GM12865 (cell line): ENCODE results near the gene NKX1-1.
"Not testable (repeated sequence)": the region's sequence is repeated elsewhere in the genome, so short reads cannot be mapped to it uniquely, and the experiment has no call there.

Experiments used
- DNase-seq: peaks from one replicate; pipeline ENCODE4 v3.0.0; 2010; ENCODE audit warnings: low read depth
- H3K4me3 ChIP-seq: 2 replicates; pipeline ENCODE4 v1.5.1; 2011; ENCODE audit warnings: mild to moderate bottlenecking, low read depth, low read length, control low read depth
- CTCF ChIP-seq: IDR thresholded peaks from 2 replicates; pipeline ENCODE4 v1.5.1; 2011; ENCODE audit warnings: low read length, control low read depth, low read depth, inconsistent platforms; ENCODE audit not compliant: insufficient read depth; ENCODE audit errors: missing control alignments

NKX1-1 gene

GRCh38 chr4:1398681-1399507 lies 7.3 kb downstream of the NKX1-1 start:
- no peak overlapping the region for H3K4me3 ChIP-seq
- no peak for DNase-seq
- TF ChIP-seq CTCF = no peak

- H3K4me3 ChIP-seq = no peak overlapping the region
- TF ChIP-seq CTCF = no peak
Observed at GRCh38 chr4:1396806-1397455, 9.3 kb downstream of the NKX1-1 start.

GRCh38 chr4:1395941-1396805 lies 10.1 kb downstream of the NKX1-1 start:
- no peak overlapping the region for H3K4me3 ChIP-seq
- TF ChIP-seq CTCF = no peak
- no peak for DNase-seq

More at GRCh38 chr4:1396806-1397455, 9.3 kb downstream of the NKX1-1 start:
- no peak for DNase-seq

- H3K4me3 ChIP-seq, DNase-seq: not testable (repeated sequence)
Observed at GRCh38 chr4:1395389-1395820, 10.8 kb downstream of the NKX1-1 start.

- H3K4me3 ChIP-seq, DNase-seq: not testable (repeated sequence)
Observed at GRCh38 chr4:1394554-1395388, 11.5 kb downstream of the NKX1-1 start.

- TF ChIP-seq CTCF = no peak
- no peak for DNase-seq
- no peak overlapping the region for H3K4me3 ChIP-seq
Observed at GRCh38 chr4:1393866-1394265, 12.4 kb downstream of the NKX1-1 start.

- H3K4me3 ChIP-seq, DNase-seq: not testable (repeated sequence)
Observed at GRCh38 chr4:1393363-1393762, 12.9 kb downstream of the NKX1-1 start.
